Activated CD4-positive, CD25-positive, alpha-beta regulatory T cell (primary cell): ENCODE data around the gene VSNL1.

Source experiments
- DNase-seq, 4 experiments: peaks; one replicate each; lab custom pipeline; 2025; lab: John Stamatoyannopoulos, UW

The VSNL1 gene

GRCh38 chr2:17614174-17614930, 73.9 kb downstream of the VSNL1 start:
- DNase-seq: no peak

DNA sequence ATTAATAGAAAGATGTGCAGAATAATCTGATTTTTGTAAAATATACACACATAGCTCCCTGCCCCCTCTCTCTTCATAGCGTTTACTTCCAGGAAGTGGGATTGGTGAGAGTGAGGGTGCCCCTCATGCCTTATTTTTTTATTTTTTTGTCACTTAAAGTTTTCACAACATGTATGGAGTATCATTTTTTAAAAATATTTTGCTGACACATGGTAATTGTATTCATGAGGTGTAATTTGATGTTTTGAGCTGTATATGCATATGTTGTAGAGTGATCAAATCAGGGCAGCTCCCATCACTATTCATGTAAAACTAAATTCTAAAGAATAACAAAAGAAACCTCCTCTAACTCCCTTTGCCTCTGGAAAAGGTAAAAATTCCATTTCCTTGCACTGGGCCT, 74.7 kb downstream of the VSNL1 start:
- no peak for DNase-seq

DNA sequence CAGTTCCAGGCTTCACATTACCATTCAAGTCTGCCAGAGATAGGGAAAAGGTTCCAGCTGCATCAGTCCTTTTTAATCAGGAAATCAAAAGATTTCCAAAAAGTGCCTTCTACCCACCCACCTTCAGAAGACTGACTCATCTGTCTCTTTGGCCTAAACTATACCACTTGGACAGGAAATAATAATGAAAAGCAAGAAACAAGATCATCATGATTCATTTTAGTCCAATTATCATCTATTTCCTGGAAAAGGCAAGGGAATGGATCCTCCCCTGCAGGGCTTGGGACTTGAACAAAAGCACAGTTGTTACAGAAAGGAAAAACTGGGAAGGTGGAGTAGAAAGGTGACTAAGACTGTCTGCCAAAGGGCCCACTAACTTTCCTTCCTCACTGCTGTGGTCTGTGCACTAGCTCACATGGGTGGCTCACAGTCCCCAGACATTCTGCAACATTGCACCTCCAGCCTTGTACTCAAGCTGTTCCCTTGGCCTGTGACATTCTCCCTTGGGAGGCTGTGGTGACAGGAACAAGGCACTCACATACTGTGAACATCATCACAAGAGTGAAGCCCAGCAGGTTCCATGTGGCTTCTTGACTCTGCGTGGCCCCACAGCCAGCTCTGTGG, 75.3 kb downstream of the VSNL1 start:
- DNase-seq: no peak

- no peak for DNase-seq
Observed at GRCh38 chr2:17616405-17616804, 75.9 kb downstream of the VSNL1 start.

DNA sequence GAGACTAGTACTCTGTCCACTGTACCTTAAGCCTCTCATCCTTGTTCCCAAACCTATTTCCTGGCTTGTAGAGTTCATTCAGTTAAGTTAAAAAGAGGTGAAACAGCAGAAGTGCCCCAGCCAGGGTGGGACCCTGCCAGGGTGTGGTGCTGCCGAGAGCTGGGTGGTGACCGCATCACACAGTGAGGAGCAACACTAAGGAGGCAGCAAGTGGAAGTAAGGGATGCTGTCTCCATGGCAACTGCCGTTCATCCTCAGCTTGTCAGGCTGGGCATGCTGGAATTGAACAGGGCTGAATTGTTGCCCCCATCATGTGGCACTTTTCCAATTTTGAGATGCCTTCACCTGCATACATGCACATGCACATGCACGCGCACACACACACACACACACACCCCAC, 77.0 kb downstream of the VSNL1 start:
- no peak for DNase-seq

DNA sequence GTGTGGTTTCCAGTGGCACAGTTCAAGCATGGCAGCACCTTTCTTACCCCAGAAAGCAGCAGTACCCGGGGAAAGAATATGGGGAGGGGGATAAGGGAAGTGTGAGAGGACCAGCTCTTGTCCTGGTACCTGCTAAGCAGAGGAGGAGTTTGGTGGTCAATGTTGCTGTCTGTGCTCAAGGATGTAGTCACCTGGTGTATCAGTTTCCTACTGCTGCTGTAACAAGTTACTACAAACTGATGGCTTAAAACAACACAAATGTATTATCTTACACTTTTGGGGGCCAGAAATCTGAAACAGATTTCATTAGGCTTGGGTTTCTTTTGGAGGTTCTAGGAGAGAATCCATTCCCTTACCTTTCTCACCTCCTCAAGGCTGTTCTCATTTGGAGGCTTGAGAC, 77.5 kb downstream of the VSNL1 start:
- no peak for DNase-seq

- no peak for DNase-seq
Observed at GRCh38 chr2:17620280-17620679, 79.8 kb downstream of the VSNL1 start.

- no peak for DNase-seq
Observed at GRCh38 chr2:17620841-17621240, 80.3 kb downstream of the VSNL1 start.

- DNase-seq: no peak
Observed at GRCh38 chr2:17621781-17622180, 81.3 kb downstream of the VSNL1 start.

DNA sequence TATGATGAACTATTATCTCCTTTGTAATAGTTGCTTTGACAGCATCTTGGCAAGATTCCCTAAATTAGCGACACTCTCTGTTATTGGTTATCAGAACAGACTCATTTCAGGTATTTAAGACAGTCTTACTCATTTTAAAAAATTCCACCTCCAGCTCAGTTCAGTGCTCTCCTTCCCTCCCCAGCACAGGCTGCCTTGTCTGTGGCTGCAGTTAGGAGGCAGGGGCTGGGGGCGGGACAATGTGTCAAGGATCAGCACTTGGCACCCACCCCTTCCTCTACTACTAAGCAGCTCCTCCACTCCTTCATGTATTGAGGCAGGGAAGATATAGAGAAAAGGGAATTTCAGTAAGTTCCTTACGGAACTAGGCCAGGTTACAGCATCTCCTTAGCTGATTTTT, 85.0 kb downstream of the VSNL1 start:
- no peak for DNase-seq

GRCh38 chr2:17626986-17627385, 86.5 kb downstream of the VSNL1 start:
- no peak for DNase-seq

DNA sequence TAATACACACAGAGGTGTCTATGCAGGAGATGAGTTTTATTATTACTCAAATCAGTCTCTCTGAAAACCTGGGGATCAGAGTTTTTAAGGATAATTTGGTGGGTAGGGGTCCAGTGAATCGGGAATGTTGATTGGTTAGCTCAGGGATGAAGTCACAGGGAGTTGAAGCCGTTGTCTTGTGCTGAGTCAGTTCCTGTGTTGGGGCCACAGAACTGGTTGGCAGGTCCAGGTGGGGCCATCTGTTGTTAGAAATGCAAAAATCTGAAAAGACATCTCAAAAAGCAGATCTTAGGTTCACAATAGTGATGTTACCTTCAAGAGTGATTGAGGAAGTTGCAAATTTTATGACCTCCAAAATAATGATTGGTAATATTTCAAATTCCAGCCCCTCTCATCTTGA, 86.9 kb downstream of the VSNL1 start:
- no peak for DNase-seq

GRCh38 chr2:17628349-17629261, 88.1 kb downstream of the VSNL1 start:
- DNase-seq: no peak

DNA sequence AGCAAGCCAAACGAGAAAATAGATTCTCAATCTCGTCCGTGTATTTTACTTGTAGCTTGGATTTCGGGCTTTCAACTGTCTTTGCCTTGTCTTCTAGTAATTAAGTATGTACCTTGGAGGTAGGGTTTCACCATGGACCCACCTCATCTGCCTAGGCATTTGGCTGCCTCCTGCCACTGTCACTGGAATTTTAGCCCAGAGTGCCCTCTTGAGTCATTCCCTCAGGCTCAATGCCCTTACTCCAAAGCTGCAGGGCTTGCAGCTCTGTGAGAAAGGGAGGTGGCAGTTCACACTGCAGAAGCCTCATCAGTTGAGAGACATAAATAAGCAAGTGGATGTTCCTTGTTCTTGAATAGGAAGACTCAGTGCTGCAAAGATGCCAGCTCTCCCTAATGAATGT, 89.6 kb downstream of the VSNL1 start:
- no peak for DNase-seq

GRCh38 chr2:17634997-17635396, 94.5 kb downstream of the VSNL1 start:
- DNase-seq: no peak

- DNase-seq: no peak
Observed at GRCh38 chr2:17636257-17636656, 95.8 kb downstream of the VSNL1 start.

- DNase-seq: no peak
Observed at GRCh38 chr2:17637131-17637906, 96.8 kb downstream of the VSNL1 start.

DNA sequence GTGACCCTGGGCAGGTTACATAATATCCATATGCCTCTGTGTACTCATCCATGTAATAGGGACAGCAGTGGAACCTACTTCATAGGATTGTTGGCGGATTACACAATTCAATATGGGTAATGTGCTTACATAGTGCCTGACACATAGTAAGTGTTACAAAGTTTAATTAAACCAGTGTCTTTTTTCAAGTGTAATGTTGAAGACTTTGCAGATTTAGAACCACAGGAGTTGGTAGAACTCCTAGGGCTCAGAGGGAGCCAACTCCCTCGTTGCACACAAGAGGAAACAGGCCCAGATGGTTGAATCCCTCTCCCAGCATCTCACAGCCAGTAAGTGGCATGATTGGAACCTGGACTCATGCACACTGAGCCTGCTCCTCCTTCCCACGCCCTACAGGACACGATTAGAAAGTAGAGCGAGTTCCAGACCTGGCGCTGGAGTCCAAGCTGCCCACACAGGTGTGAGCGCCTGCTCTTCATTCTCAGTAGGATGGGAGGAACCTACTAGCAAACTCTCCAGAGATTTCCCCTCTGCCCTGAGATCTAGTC, 97.8 kb downstream of the VSNL1 start:
- no peak for DNase-seq

- DNase-seq: no peak
Observed at GRCh38 chr2:17640406-17640805, 99.9 kb downstream of the VSNL1 start.

- DNase-seq: no peak
Observed at GRCh38 chr2:17643031-17643615, 102.6 kb downstream of the VSNL1 start.

DNA sequence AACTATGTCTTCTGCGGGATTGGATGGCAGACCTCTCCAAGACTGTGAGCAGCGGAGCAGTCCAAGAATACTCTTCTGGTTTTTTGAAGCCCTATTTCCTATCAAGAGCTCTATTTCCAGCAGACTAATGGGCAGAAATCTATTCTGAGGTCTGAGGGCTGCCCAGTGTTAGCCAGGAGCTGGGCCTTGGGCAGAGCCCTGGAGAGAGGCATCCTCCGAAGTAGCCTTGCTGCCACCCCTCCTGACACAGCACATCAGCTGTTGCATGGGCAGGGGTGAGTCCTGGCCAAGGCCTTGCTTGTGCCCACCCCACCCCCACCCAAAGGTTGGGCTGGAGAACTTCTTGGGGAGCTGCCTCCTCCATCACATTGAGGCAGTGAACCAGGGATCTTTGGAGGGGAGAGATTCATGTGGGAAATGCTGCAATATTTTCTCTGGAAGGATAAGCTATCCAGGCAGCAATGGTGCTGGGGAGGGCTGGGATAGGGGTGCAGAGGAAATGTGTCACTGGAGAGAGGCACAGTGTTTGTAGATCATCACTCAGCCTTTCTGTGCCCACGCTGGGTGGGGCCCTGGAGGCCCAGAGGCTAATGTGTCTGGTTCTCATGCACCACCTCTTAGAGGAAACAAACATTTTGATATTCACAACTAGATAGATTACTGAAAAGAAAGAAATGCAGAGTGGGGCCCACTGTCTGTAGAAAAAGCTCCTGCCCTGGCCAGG, 104.7 kb downstream of the VSNL1 start:
- DNase-seq: no peak
